GM21447 (cell line): ENCODE results near the gene SHMT1.
"Not testable (repeated sequence)": the region's sequence is repeated elsewhere in the genome, so short reads cannot be mapped to it uniquely, and the experiment has no call there.

ENCODE experiments used
- ATAC-seq: cut with Tn5 transposase; IDR thresholded peaks from one replicate; pipeline ENCODE4 v1.9.1; 2021; ENCODE audit not compliant: unreplicated experiment

SHMT1 gene

GRCh38 chr17:18363101-18364049 lies at the start of gene SHMT1:
TSS of gene SHMT1 (minus strand) at chr17:18363550. CDS start at chr17:18355981, 7,569 bp downstream.
- peak; percentile 92 for ATAC-seq

DNA sequence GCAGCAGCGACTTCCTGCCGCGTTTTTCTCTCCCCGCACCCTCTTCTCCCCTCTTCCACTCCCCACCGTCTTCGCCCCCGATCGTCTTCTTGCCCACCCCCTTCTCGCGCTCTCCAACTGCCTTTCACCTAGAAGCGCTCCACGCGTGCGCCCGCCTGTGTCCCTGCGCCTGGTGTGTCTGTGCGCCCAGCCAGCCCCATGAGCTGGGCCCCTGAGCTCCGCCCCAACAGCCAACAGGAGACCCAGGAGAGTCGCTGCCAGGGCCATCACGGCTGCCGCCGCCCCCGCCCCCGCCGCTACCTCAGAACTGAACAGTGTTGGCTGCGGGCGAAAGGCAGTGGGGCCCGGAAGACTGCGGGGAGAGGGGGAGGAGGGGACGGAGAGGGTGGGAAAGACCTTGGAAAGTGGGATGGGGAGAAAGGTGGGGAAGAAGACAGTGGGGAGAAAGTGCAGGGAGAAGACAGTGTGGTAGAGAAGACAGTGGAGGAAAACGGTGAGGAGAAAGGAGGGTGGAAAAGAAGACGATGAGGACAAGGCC lies 48.7 kb upstream of the SHMT1 start:
- peak; percentile 70 for ATAC-seq

DNA sequence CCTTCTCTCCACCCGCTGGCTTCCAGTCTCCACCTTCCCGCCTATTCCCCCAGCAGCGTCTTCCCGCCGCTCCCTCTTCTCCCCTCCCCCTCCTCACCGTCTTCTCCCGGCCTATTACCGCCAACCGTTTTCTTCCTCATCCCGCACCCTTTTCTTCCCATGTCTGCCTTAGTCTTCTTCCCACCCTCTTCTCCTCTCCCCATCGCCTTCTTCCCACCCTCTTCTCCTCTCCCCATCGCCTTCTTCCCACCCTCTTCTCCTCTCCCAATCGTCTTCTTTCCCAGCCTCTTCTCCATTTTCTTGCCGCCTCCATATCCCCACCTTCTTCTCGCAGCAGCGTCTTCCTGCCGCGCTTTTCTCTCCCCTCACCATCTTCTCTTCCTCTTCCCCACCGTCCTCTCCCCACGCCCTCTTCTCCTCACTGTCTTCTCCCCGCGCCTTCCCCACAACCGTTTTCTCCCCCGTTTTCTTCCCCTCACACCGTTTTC lies 48.1 kb upstream of the SHMT1 start:
- not testable (repeated sequence) for ATAC-seq

- not testable (repeated sequence) for ATAC-seq
Measured at GRCh38 chr17:18410736-18411135, 47.4 kb upstream of the SHMT1 start.

DNA sequence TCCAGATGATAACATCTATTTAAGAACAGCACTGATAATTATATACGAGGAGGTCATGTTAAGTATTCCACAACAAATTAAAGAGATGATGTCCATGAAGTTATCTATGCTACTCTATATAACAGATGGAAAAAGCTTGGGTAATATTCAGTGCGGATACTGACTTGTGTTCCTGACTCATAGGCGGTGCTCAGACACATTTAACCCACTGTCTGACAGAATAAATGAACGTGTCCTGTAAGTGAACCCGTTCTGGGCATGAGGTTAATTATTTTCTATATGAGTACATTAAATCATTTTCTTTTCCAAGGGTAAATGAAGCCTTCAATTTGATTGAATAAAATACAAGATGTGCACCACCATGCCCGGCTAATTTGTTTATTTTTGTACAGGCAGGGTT lies 46.0 kb upstream of the SHMT1 start:
- ATAC-seq: not testable (repeated sequence)

DNA sequence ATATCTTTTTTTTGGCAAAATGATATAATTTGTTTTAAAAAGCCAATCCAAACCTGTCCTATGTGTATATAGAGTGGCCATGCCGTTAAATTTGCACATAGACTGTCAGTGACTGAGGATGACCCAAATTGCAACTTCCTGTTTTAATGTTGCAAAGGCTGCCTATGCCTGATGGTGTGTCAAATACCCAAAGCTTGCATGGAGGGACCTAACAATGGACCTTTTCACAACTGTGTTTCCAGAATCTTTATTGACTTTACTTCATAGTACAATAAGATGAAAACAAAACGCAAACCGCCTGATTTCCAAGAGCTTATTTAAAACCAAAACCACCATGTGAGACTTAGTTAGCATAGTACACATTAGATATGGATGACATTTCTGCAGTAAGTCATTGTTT lies 45.6 kb upstream of the SHMT1 start:
- ATAC-seq: not testable (repeated sequence)

DNA sequence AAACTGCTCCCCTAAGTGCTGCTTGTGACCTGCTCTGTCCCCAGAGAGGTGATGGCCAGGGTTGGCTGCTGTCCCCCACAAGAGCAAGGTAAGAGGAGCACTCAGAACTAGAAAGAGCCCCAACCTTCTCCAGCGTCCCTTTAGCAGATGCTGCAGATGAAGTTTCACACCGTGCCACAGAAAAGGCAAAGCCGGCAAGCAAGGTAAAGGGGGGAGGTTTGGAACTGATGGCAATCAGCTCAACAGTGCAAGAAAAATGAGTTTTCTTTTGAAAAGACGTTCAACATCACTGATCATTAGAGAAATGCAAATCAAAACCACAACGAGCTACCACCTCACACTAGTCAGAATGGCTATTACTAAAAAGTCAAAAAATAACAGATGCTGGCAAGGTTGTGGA lies 40.3 kb upstream of the SHMT1 start:
- peak; percentile 91 for ATAC-seq

GRCh38 chr17:18403166-18403565 lies 39.8 kb upstream of the SHMT1 start:
- ATAC-seq: not testable (repeated sequence)

DNA sequence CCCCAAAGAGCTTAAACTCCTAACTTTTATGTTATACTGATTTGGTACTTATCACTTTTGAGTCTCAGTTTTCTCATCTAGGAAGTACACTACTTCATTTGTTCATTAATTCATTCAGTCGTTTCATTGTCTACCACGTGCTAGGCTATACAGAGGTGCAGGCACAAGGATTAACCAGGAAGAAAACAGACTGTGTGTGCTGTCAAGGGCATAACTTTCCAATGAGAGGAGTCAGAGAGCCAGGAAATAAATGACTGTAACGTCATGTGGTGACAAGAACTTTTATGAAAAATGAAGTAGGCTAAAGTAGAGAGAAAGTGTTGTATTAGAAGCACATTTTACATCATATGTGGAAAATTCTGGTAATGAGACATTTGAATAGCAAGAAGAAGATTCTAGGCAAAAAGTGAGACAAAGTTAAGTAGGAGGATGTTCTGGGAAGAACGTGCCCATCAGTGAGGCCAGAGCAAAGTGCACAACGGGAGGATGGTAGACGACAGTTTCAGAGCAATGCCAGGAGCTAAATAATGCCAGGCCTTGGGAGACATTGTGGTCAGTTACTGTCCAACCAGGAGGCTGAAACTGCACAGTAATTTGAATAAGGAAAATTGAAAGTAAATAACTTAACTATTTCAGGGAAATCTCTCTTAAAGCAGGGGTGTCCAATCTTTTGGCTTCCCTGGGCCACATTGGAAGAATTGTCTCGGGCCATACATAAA lies 38.7 kb upstream of the SHMT1 start:
- not testable (repeated sequence) for ATAC-seq

DNA sequence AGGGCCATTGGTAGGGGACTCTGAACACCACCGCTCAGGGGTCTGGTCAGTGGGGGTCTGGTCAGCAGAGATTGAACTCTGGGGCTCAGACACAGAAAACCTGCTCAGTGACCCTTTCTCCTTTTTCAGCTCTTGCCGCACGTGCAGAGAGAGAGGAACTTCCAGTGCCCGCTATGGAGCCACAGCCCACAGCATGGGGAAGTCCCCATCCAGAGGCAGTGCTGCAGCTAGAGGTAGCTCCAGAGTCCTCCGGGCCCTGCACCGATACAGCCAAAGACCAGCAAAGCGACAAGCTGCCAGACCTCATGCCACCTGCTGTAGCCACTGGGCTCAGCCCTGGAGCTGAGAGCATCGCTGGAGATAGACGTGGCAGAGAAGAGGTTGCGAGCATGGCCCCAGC lies 25.4 kb upstream of the SHMT1 start:
- ATAC-seq: not testable (repeated sequence)

DNA sequence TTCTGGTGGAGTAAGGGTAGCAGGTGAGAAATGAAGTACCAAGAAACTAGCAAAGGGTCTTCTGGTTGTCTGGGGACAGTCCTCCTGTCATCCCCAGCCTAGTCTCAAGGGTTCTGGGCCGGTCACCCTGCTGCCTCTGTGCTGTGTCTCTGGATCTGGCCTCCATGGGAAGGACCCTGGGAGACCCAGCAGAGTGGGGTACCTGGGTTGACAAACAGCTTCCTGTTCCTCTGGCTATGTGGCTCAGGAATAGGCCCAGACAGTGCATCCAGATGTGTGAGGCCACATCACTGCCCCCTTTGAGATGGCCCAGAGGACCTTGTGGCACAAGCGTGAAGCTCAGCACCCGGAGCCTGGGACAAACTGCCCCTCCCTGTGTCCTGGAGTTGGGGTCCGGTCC lies 24.9 kb upstream of the SHMT1 start:
- ATAC-seq: not testable (repeated sequence)

GRCh38 chr17:18387583-18387982 lies 24.2 kb upstream of the SHMT1 start:
- not testable (repeated sequence) for ATAC-seq

DNA sequence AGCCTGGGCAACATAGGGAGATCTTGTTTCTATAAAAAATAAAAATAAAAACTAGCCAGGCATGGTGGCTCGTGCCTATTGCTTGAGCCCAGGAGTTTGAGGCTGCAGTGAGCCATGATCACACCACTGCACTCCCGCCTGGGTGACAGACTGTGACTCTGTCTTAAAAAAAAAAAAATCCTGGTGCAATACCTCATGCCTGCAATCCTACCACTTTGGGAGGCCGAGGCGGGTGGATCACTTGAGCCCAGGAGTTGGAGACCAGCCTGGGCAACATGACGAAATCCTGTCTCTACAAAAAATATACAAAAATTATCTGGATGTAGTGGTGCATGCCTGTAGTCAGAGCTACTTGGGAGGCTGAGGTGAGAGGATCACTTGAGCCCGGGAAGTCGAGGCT lies 20.9 kb upstream of the SHMT1 start:
- ATAC-seq: not testable (repeated sequence)

GRCh38 chr17:18383079-18383481 lies 19.7 kb upstream of the SHMT1 start:
- ATAC-seq: not testable (repeated sequence)

DNA sequence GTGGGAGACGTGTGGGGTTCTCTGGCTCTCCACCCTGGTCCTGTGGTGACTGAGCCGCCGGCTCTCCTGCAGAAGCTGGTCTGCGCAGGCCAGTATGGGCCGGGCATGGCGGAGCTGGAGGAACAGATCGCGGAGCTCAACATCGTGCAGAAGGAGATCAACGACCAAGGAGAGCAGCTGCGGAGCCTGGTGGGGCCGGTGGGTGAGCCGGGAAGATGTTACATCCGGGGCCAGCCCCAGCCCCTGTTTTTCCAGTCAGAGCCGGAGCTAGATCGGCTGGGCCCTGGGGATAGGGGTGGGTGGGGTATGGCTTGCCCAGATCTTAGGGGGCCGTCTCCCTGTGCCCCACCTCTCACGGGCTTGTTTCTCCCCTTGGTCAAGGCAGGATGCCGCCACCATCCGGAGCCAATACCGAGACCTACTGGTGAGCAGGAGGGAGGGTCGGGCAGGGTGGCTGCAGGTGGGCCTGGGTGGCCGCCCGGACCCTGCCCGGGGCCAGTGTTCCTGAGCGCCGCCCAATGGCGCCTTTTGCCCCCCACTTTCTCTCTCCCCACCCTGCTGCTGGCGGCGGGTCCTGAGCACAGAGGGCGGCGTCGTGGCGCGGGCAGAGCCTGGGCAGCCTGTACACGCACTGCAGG lies 19.2 kb upstream of the SHMT1 start:
- no peak for ATAC-seq

GRCh38 chr17:18381953-18382245 lies 18.5 kb upstream of the SHMT1 start:
- no peak for ATAC-seq

- no peak for ATAC-seq
Measured at GRCh38 chr17:18381158-18381952, 18.0 kb upstream of the SHMT1 start.

GRCh38 chr17:18380471-18381157 lies 17.3 kb upstream of the SHMT1 start:
- no peak for ATAC-seq

DNA sequence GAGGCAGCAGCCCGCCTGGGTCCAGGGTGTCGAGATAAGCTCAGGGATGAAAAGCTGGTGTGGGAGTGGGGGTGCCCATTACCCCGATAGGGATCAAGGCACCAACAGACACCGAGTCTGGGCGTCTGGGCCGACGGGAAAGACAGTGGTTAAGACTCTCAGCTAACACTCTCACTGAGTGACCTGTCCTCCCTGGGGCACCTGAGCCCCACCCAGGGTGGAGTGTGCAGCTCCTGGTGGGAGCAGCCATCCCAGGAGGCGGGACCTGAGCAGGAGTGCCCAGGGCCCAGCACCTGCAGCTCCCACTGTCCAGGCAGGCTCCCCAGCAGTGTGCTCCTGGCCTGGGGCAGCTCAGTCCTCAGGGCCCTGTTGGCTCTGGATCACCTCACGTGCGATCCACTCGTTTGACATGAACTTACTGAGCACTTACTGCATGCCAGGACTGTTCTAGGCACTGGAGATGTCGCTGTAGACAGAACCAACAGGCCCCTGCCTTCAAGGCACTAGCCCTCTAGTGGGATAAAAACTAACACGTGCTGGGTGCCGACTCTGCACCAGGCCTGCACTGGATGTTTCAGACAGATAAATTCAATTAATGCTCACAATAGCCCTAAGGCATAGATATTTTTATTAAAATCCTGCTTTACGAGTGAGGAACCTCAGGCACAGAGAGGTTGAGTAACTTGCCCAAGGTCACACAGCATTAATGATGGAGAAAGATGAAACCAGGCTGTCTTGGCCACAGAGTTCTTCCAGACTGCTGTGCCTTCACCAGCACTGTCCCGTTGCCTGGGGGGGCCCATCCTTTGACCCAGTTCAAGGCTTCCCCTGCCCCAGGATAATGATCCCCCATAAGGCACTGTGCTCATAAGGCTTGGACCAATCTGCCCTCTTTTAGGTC lies 16.1 kb upstream of the SHMT1 start:
- ATAC-seq: no peak
